Stimulated activated CD4-positive, alpha-beta T cell treated with anti-CD3 and anti-CD28 coated beads, Interleukin-4, amount 100 ng/mL, for 1 hour (primary cell): ENCODE data around the gene TSPAN5.

Experiments
- DNase-seq: peaks from one replicate; pipeline ENCODE4 v3.0.0-alpha.2; 2020

Gene TSPAN5

DNA sequence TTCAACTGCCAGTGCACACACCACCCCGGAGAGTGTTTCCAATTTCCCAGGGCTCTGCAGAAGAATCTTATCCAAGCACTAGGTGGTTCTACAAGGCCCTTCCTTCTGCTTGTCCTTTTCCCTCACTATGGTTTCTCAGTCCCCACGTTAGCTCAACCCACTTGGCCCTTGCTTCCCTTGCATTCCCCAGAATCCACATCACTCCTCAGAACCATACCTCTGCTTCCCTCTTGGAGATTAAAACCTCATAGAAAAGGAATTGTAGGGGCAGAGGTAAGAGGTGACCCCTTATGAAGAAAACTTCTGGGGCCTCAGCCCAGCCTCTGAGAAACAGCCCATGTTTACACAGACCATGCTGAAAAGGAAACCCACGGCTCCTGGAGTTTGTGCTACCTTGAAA, 42.4 kb downstream of the TSPAN5 start:
- DNase-seq: no peak

DNA sequence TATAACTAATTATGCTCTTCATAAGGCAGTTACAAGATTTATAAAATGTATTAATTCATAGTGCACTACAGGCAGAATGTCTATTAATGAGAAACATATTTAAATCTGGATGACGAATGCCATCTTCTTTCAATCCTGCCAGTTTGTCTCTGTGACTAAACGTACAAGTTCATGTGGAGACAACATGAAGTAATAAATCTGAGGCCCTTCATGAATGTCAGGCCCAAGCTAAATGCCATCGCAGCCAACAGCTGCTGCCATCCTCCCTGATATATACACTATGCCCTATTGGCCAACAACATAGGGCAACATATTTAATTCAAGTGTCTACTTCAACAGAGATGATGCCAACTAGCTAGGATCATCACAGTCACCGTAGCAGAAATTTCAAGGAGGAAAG, 43.7 kb downstream of the TSPAN5 start:
- no peak for DNase-seq

- no peak for DNase-seq
These were observed 44.3 kb downstream of the TSPAN5 start for GRCh38 chr4:98614094-98614493.

- no peak for DNase-seq
These were observed 44.8 kb downstream of the TSPAN5 start for GRCh38 chr4:98613453-98614075.

GRCh38 chr4:98612318-98613250, 45.8 kb downstream of the TSPAN5 start:
- DNase-seq: no peak

- no peak for DNase-seq
These were observed 46.6 kb downstream of the TSPAN5 start for GRCh38 chr4:98611677-98612317.

DNA sequence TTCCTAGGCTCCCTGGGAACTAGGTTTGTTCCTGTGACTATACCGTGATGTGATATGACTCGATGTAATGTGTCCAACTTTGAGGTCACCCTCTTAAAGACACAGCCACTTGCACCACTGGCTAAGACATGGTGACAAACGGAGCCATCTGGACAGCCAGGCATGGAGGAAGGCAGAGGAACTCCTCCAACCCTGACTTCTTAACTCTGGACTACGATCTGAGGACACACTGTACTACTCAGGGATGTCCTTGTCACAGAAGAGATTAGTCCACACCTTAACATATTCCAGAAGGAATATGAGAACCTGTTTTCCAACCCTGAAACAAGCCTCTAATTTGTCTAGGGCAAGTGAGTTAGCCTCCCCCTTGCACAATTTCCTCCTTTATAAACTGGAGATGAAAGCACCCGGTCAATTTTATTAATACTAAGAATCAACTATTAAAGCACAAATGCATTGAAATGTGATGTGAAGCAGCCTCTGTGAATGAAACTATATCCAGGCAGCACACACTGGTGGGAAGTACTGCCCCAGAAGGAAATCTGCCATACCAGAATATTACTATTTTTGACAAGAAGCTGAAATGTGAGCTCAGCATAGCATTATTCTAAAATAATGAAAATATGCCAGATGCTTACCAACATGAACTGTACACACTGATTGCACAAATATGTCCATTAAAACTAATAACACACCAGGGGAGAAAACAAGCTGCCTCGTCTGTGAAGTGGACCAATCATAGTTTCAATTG, 47.3 kb downstream of the TSPAN5 start:
- no peak for DNase-seq

DNA sequence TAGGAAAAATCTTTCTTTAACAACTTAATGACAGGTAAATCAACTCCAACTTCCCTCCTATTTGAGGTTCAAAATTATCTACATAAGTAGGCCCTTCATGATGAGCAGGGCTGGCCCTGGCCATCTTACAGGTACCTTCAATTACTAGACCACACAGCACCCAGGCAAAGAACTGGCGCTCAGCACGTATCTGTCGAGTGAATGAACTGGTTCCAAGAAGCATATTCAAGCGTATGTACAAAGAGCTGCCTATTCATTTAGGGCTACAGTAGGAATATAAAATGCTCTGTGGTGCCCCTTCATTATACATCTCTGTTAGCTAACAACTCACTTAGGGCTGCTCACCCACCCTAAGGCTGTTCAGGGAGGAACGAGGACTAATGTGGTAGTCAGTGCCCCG, 48.0 kb downstream of the TSPAN5 start:
- DNase-seq: no peak

DNA sequence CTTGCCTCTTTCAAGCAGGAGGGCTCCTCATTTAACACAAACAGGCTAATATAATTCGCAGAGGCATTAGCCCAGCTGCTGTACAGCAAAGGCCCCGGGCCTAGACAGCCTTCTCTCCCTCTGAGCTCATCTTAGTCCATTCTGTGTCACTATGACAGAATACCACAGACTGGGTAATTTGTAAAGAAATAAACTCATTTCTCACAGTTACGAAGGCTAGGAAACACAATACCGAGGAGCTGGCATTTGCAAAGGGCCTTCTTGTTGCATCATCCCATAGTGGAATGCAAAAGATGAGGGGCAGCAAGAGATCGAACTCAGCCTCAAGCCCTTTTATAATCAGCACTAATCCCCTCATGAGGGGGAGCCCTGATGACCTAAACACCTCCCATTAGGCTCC, 48.5 kb downstream of the TSPAN5 start:
- DNase-seq: no peak

GRCh38 chr4:98608356-98608755, 50.1 kb downstream of the TSPAN5 start:
- no peak for DNase-seq

DNA sequence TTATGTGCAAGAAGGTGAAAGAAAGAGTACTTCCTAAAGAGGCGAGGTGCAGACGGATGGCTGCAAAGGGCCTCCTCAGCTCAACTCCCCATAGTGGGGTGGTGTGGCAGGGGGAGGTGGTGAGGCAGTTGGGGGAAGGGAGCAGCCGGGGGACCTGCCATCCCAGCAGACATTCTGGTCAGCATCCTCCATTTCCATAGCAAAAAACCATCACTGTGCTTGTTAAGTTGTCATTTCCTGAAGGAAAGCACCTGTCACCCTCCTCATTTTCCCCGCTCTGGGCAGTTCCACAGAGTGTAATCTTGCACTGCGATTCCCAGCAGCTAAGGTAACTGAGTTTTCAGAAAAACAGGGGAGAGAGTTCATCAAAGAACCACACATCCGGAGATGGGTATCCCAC, 51.5 kb downstream of the TSPAN5 start:
- no peak for DNase-seq

DNA sequence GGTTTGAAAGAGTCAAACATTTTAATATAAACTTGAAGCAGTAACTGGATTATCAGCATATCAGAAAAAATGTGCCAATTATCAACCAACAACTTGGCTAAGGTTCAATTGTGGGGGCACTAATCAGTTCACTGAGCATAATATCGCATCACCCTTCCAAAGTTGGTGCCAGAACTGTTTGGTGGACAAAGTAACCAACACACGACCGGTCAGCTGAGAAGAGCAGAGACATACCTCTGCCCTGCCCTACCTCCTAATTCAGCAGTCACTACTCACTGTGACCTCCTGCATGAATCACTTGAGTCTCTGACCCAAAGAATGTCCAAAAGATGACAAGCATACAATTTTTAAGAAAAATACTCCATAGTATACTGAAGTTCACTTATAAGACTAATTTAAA, 53.2 kb downstream of the TSPAN5 start:
- no peak for DNase-seq

DNA sequence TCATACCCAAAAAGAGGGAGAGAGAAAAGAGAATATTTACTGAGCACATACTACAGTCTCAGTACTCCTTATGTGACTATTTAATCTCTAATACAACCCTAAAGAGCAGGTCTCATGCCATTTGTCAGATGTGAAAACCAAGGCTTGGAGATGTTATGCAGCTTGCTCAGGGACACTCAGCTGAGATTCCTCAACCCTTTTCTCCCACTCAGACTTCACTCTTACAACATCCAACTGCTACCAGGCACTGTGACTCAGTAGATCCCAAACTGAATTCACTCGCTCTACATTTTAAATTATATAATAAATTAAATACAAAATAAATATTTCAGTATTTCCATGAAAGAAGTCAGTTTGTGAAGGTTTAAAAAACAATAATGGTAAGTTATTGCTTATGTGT, 53.7 kb downstream of the TSPAN5 start:
- no peak for DNase-seq

DNA sequence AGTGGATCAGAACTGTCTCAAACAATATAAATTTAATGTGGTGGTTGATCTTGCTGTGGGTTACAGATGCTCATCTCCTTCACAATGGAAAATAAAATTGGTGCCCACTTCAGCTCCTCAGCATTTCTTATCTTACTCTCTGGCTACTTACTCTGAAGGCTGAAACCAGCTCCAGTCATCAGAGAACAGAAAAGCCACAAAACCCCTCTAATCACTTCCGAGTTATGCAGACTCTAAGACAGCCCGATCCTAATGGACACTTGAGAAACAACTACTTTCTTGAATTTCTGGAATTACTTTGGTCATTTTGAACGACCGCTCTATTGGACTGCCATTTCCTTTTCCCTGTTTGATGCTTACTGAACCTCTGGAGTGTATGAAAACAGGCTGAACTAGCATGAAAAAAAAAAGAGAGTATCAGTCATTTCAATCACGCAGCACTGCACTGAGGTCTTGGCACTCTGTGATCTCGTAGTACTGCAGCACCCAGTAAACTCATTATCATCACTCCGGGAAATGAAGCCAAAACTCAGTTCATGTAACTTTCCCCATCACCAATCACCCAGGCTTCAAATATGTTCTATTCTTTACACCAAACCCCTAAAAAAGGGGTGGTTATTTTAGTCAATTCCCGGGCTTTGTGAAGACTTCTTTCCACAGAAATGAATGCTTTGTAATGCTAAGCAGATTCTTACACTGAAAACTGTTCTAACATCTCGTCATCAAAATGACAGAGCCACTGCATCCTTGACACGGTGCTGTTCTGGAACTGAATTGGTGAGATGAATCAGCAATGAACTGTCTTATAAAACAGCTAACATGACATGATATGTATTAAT, 54.5 kb downstream of the TSPAN5 start:
- DNase-seq: no peak

GRCh38 chr4:98602270-98602669, 56.1 kb downstream of the TSPAN5 start:
- no peak for DNase-seq

GRCh38 chr4:98601708-98602107, 56.7 kb downstream of the TSPAN5 start:
- DNase-seq: peak; percentile 20

DNA sequence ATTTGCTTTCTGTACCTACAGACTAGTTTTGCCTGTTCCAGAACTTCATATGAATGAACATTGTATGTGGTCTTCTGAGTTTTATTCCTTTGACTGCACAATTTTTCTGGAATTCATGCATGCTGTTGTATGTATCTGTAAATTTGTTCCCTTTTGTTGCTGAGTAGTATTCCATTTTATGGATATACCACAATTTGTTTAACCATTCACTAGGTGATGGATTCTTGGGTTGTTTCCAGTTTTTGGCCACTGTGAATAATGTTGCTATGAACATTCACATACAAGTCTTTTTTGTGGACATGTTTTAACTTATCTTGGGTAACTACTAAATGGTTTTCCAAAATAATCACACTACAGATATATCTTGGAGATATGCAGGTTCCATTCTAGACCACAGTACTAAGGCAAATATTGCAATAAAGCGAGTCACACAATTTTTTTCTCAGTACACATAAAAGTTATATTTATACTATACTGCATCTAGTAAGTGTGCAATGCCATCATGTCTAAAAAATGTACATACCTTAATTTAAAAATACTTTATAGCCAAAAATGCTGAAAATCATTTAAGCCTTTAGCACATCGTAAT, 58.7 kb downstream of the TSPAN5 start:
- no peak for DNase-seq

DNA sequence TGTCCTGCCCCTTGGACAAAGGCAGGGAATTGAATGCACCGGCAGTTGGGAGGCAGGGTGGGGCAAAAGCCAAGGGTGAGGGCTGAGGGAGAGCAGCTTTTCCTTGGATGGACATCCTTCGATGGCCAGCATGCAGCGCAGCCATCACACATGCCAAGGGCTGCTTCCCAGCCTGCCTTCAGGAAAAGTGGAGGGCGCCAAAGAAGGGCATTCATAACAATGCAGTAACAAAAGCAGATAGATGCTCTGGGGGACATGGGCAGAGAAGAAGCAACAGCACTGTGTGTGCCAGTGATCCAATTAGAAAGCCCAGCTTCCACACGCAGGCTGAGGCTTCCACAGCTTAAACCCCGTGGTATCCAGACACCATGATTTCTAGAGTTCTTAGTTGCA, 71.5 kb downstream of the TSPAN5 start:
- DNase-seq: no peak

DNA sequence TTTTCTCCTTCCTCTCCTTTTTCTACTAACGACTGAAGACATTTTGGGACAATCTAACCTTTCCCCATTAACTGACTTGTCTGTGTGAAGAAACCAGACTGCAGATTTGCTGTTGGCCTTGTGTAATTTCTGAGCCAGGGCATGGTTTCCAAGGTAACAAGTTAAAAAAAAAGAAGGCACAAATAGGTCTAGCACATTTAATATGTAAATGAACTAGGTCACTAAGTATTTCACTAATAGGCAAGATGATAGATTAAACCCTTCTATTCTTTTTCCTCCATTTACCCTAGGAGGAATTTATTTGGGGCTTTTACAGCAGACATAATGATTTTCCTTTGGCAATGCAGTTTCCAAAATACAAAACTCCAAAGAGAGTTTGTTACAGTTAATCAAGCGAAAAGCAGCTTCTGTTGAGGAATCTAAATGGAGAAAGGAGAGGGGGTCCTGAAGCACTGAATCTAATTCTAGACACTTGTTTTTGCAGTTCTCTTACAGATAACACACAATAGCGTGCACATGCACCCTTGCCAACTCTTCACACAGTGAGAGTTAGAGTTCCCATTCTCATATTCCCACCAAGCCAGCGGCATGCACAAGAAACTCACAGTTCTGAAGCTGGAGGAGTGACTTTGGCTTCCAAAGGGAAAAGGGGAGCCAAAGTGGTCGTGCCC, 72.0 kb downstream of the TSPAN5 start:
- DNase-seq: no peak

- no peak for DNase-seq
These were observed 72.8 kb downstream of the TSPAN5 start for GRCh38 chr4:98585596-98585995.

DNA sequence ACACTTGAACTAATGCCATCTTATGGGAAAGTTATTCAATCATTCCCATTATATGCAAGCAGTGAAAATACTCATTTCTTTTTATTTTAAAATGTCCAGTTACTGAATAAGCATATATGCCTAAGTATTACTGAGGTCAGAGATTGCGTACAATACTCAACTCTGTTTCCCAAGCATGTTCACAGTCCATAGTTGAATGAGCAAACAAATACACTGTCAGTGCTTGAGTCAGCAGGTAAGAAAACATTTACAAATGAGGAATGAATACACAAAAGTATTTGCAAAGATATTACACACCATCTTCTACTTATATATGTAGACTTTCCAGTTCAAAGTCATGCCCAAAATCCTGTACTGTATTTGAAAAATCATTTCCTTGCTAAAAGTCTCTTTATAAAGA, 74.1 kb downstream of the TSPAN5 start:
- DNase-seq: no peak
